Body of pancreas (tissue), 4 donors: ENCODE results near the gene MPHOSPH8. TPM values are rescaled to one million over a fixed set of nuclear protein-coding genes. Genes with fewer than 3 reads are reported as not detected.

Source experiments
- ATAC-seq: fragments of 150-250 bp; one replicate; pipeline ENCODE4 v1.9.1; 2016
- DNase-seq, 4 donors: peaks; one replicate each; pipeline ENCODE4 v3.0.0-alpha.2; 2019
- H3K27ac ChIP-seq, 4 donors: fragments of 200-600 bp; sonication (generic); 1 replicate in 3 of 4; 2 replicates in 1 of 4; pipeline versions ENCODE4 v1.5.1 to v1.6.1; 2016 to 2019; ENCODE audit warnings: mild to moderate bottlenecking in 1 of 4, mixed read lengths in 1 of 4, moderate library complexity in 1 of 4
- H3K27me3 ChIP-seq, 2 donors: fragments of 200-600 bp; sonication (generic); one replicate each; pipeline ENCODE4 v1.6.0; 2016; ENCODE audit warnings: mild to moderate bottlenecking in 1 of 2
- H3K36me3 ChIP-seq, 2 donors: fragments of 200-600 bp; sonication (generic); replicated peaks in 1 of 2; 2 replicates each; pipeline ENCODE4 v1.5.1; 2016; ENCODE audit warnings: low read depth in 2 of 2; ENCODE audit not compliant: insufficient read depth in 1 of 2
- H3K4me1 ChIP-seq: fragments of 200-600 bp; sonication (generic); one replicate; pipeline ENCODE4 v1.6.0; 2016
- H3K4me3 ChIP-seq, 2 donors: fragments of 200-600 bp; sonication (generic); 1 replicate in 1 of 2; 2 replicates in 1 of 2; pipeline ENCODE4 v1.5.1; 2016 to 2019
- H3K9me3 ChIP-seq, 3 donors: fragments of 200-600 bp; sonication (generic); 1 replicate in 2 of 3; 2 replicates in 1 of 3; pipeline ENCODE4 v1.5.1; 2016
- CTCF ChIP-seq, 7 experiments: fragments of 450-650 bp in 4 of 7; fragments of 200-600 bp in 3 of 7; sonication (generic) in 3 of 7; IDR thresholded peaks; one replicate each; pipeline ENCODE4 v1.5.1; 2016 to 2019; ENCODE audit warnings: antibody characterized with exemption in 7 of 7
- POLR2A ChIP-seq, 3 donors: fragments of 450-650 bp; IDR thresholded peaks; one replicate each; pipeline ENCODE4 v1.6.1; 2016; ENCODE audit warnings: antibody characterized with exemption in 3 of 3, mild to moderate bottlenecking in 2 of 3
- WGBS, 2 donors: methylation state at CpG; one replicate each; pipeline ENCODE4 v1.1.5; 2017; 5-methylcytosine and 5-hydroxymethylcytosine counted together
- intact Hi-C: fragments of 100-400 bp; cut with DNase I; formaldehyde crosslinking; loops from one replicate; pipeline ENCODE4 v1.15.1; 2023
- total RNA-seq, 2 donors: library from RNA; depleted of rRNA; stranded (reverse); fragments of >200 nt; gene quantifications; one replicate each; pipeline ENCODE4 v1.1.0, GENCODE V29; 2016

The MPHOSPH8 gene
- total RNA-seq = 10 to 100 TPM; 18.7 to 23.4 TPM

GRCh38 chr13:19633479-19634255 is at the start of gene MPHOSPH8:
MPHOSPH8 (plus strand) TSS chr13:19633659; CDS start chr13:19633749, 90 bp downstream.
- ATAC-seq (peak; percentile 99), DNase-seq (peak; percentile 95 to 96 (median 96))
- Histone ChIP-seq H3K36me3 (no peaks in the 10 kb centered on the region), H3K4me1 (peaks cover 15% of the 10 kb centered on the region), H3K27me3 (no peaks in the 10 kb centered on the region), H3K4me3 (peak within 1 kb of the TSS; percentile 57 to 69), H3K9me3 (no peaks in the 10 kb centered on the region), H3K27ac (peak within 1 kb of the TSS; percentile 84 to 95 (median 86))
- intact Hi-C loops = no loop called here
- TF ChIP-seq CTCF (IDR thresholded peaks at IDR 0.05) = no peak
- TF ChIP-seq POLR2A (IDR thresholded peaks at IDR 0.05) = peak; percentile 76 to 85 (median 79)
- WGBS, 2 donors = 0% methylated on average over 34 to 58 of the region's 58 CpGs

- intact Hi-C loops = no loop called here
- no peaks in the 10 kb centered on the region for H3K36me3 ChIP-seq
- WGBS, 2 donors = 35 to 41% methylated on average over 17 of the region's 17 CpGs
- H3K27me3 ChIP-seq = no peaks in the 10 kb centered on the region
- TF ChIP-seq CTCF (IDR thresholded peaks at IDR 0.05) = peak in 1 of 7 experiments; percentile 45
- TF ChIP-seq POLR2A (IDR thresholded peaks at IDR 0.05) = no peak
- no peak overlapping the region for H3K4me3 ChIP-seq
- DNase-seq (peak in 2 of 4 donors; percentile 12 to 14), ATAC-seq (no peak)
- no peaks in the 10 kb centered on the region for H3K9me3 ChIP-seq
- no peaks in the 10 kb centered on the region for H3K4me1 ChIP-seq
- H3K27ac ChIP-seq = no peak overlapping the region
Observed at GRCh38 chr13:19586904-19587634, 46.4 kb upstream of the MPHOSPH8 start.

- ATAC-seq (peak; percentile 52), DNase-seq (peak in 3 of 4 donors; percentile 12 to 43 (median 26))
- Histone ChIP-seq H3K27me3 (no peaks in the 10 kb centered on the region), H3K4me1 (no peaks in the 10 kb centered on the region), H3K27ac (no peak overlapping the region), H3K36me3 (no peaks in the 10 kb centered on the region), H3K4me3 (no peak overlapping the region), H3K9me3 (no peaks in the 10 kb centered on the region)
- 50 to 61% methylated on average over 9 of the region's 9 CpGs for WGBS, 2 donors
- intact Hi-C loops = no loop called here
- no peak for TF ChIP-seq POLR2A (IDR thresholded peaks at IDR 0.05)
- TF ChIP-seq CTCF (IDR thresholded peaks at IDR 0.05) = peak; percentile 11 to 53 (median 36)
Observed at GRCh38 chr13:19587635-19588300, 45.7 kb upstream of the MPHOSPH8 start.

- Histone ChIP-seq H3K9me3 (no peaks in the 10 kb centered on the region), H3K36me3 (no peaks in the 10 kb centered on the region), H3K4me1 (no peaks in the 10 kb centered on the region), H3K27ac (no peak overlapping the region), H3K4me3 (no peak overlapping the region), H3K27me3 (no peaks in the 10 kb centered on the region)
- WGBS, 2 donors = 50 to 52% methylated on average over 2 of the region's 2 CpGs
- ATAC-seq (no peak), DNase-seq (no peak)
- intact Hi-C loops = no loop called here
- no peak for TF ChIP-seq CTCF (IDR thresholded peaks at IDR 0.05)
- TF ChIP-seq POLR2A (IDR thresholded peaks at IDR 0.05) = no peak
Observed at GRCh38 chr13:19589312-19589711, 44.1 kb upstream of the MPHOSPH8 start.
